GM23338 (cell line): ENCODE measurements around the gene UNC79. TPM values are rescaled to one million over a fixed set of nuclear protein-coding genes. Genes with fewer than 3 reads are reported as not detected.

Experiments
- ATAC-seq: fragments of 200-7000 bp; cut with Tn5 transposase; 3 replicates; pipeline ENCODE4 v1.9.1; 2020
- DNase-seq: peaks from one replicate; pipeline ENCODE4 v3.0.0-alpha.2; 2015; ENCODE audit warnings: low spot score
- H2AFZ ChIP-seq: fragments of 200-600 bp; sonication (generic); 2 replicates; pipeline ENCODE4 v1.8.0; 2016; ENCODE audit warnings: antibody characterized with exemption, mild to moderate bottlenecking, moderate library complexity
- H3F3A ChIP-seq: fragments of 200-600 bp; sonication (generic); replicated peaks from 2 replicates; pipeline ENCODE4 v1.8.0; 2017; ENCODE audit warnings: antibody characterized with exemption, mixed run types, low read depth
- H3K27ac ChIP-seq: fragments of 200-600 bp; sonication (generic); 2 replicates; pipeline ENCODE4 v1.6.1; 2016; ENCODE audit warnings: low read depth
- H3K27me3 ChIP-seq: fragments of 200-600 bp; sonication (generic); 2 replicates; pipeline ENCODE4 v1.8.0; 2016; ENCODE audit warnings: mild to moderate bottlenecking, mixed run types, moderate library complexity; ENCODE audit not compliant: insufficient read depth
- H3K36me3 ChIP-seq: fragments of 200-600 bp; sonication (generic); 2 replicates; pipeline ENCODE4 v1.8.0; 2016; ENCODE audit warnings: mild to moderate bottlenecking; ENCODE audit not compliant: insufficient read depth
- H3K4me1 ChIP-seq: fragments of 200-600 bp; sonication (generic); 2 replicates; pipeline ENCODE4 v1.8.0; 2016; ENCODE audit warnings: mild to moderate bottlenecking, moderate library complexity; ENCODE audit not compliant: insufficient read depth
- H3K4me2 ChIP-seq: fragments of 200-600 bp; sonication (generic); 2 replicates; pipeline ENCODE4 v1.7.1; 2017; ENCODE audit warnings: mixed run types
- H3K4me3 ChIP-seq: fragments of 200-600 bp; sonication (generic); 2 replicates; pipeline ENCODE4 v1.6.1; 2016; ENCODE audit warnings: mixed run types
- H3K79me2 ChIP-seq: fragments of 200-600 bp; sonication (generic); replicated peaks from 2 replicates; pipeline ENCODE4 v1.8.0; 2017; ENCODE audit warnings: mild to moderate bottlenecking; ENCODE audit not compliant: insufficient read depth
- H3K9me2 ChIP-seq: fragments of 200-600 bp; sonication (generic); 2 replicates; pipeline ENCODE4 v1.8.0; 2017; ENCODE audit not compliant: insufficient read depth
- H4K20me1 ChIP-seq: fragments of 200-600 bp; sonication (generic); replicated peaks from 2 replicates; pipeline ENCODE4 v1.8.0; 2017; ENCODE audit warnings: mild to moderate bottlenecking; ENCODE audit not compliant: insufficient read depth
- H3K27ac Mint-ChIP-seq: 2 replicates; pipeline ENCODE4 v1.8.0; 2020; ENCODE audit warnings: inconsistent platforms, mild to moderate bottlenecking, moderate library complexity, mixed read lengths
- H3K27me3 Mint-ChIP-seq: 3 replicates; pipeline ENCODE4 v1.8.0; 2022; ENCODE audit warnings: low read depth, mild to moderate bottlenecking, moderate library complexity, mixed read lengths, inconsistent platforms; ENCODE audit not compliant: insufficient read depth, poor library complexity
- H3K36me3 Mint-ChIP-seq: 3 replicates; pipeline ENCODE4 v1.8.0; 2021; ENCODE audit warnings: low read depth, mild to moderate bottlenecking, inconsistent platforms, moderate library complexity, mixed read lengths
- H3K4me1 Mint-ChIP-seq: 3 replicates; pipeline ENCODE4 v1.8.0; 2020; ENCODE audit warnings: mild to moderate bottlenecking, inconsistent platforms, mixed read lengths
- H3K4me3 Mint-ChIP-seq: 3 replicates; pipeline ENCODE4 v1.8.0; 2021; ENCODE audit warnings: moderate library complexity, mild to moderate bottlenecking, inconsistent platforms, mixed read lengths
- H3K9me3 Mint-ChIP-seq: 3 replicates; pipeline ENCODE4 v1.8.0; 2020; ENCODE audit warnings: moderate library complexity, mild to moderate bottlenecking, inconsistent platforms, mixed read lengths
- CREB1 ChIP-seq: fragments of 250-450 bp; sonication (Bioruptor Pico); IDR thresholded peaks from 2 replicates; pipeline ENCODE4 v1.5.0; 2020; ENCODE audit warnings: low read depth, mild to moderate bottlenecking, moderate library complexity
- CTCF ChIP-seq, 2 experiments: fragments of 200-600 bp in 1 of 2; sonication (generic) in 1 of 2; conservative IDR thresholded peaks; 2 replicates each; pipeline versions ENCODE4 v1.5.1 to v1.6.1; 2016 to 2017; ENCODE audit warnings: antibody characterized with exemption in 2 of 2, low read depth in 2 of 2, mild to moderate bottlenecking in 2 of 2, moderate library complexity in 1 of 2
- ETS1 ChIP-seq: IDR thresholded peaks from 2 replicates; pipeline ENCODE4 v1.6.1; 2016; ENCODE audit warnings: antibody characterized with exemption
- JUNB ChIP-seq: IDR thresholded peaks from one replicate; pipeline ENCODE4 v1.6.1; 2016; ENCODE audit warnings: antibody characterized with exemption; ENCODE audit not compliant: unreplicated experiment
- POLR2AphosphoS5 ChIP-seq: IDR thresholded peaks from 2 replicates; pipeline ENCODE4 v1.6.1; 2016; ENCODE audit warnings: antibody characterized with exemption, low read depth
- STAT1 ChIP-seq: IDR thresholded peaks from one replicate; pipeline ENCODE4 v1.6.1; 2016; ENCODE audit warnings: antibody characterized with exemption; ENCODE audit not compliant: unreplicated experiment
- ZNF114 ChIP-seq: fragments of 250-450 bp; sonication (Bioruptor Pico); IDR thresholded peaks from 2 replicates; pipeline ENCODE4 v1.5.0; 2020; ENCODE audit warnings: mild to moderate bottlenecking, moderate library complexity
- ZNF331 ChIP-seq: fragments of 250-450 bp; sonication (Bioruptor Pico); IDR thresholded peaks from 2 replicates; pipeline ENCODE4 v1.5.0; 2020; ENCODE audit warnings: low read depth, mild to moderate bottlenecking, moderate library complexity
- ZNF462 ChIP-seq: fragments of 250-450 bp; sonication (Bioruptor Pico); IDR thresholded peaks from 2 replicates; pipeline ENCODE4 v1.5.0; 2020; ENCODE audit warnings: mild to moderate bottlenecking, moderate library complexity
- polyA plus RNA-seq: library from polyadenylated mRNA; unstranded; fragments of >200 nt; fragmentation: Nextera tagmentation; extraction: Ambion mirVana; gene quantifications from 2 replicates; pipeline ENCODE4 v1.2.1, GENCODE V29; 2016
- total RNA-seq: library from RNA; depleted of rRNA; stranded (reverse); fragments of >200 nt; shearing (Covaris generic); gene quantifications from 2 replicates; pipeline ENCODE4 v1.2.3, GENCODE V29; 2014

Gene UNC79
- total and polyA plus RNA-seq, 2 experiments from 2014 or later, result 1.8 to 3.6 TPM

GRCh38 chr14:93454224-93454623 is 23.5 kb downstream of the UNC79 start:
- H3K27ac ChIP-seq, result no peak overlapping the region
- H3K4me3 ChIP-seq, result no peak overlapping the region
- no peaks in the 10 kb centered on the region for H4K20me1 ChIP-seq
- TF ChIP-seq STAT1, result no peak
- TF ChIP-seq ZNF331 (CRISPR knock-in tag), result no peak
- no peak for TF ChIP-seq ETS1
- no peak for TF ChIP-seq CREB1 (CRISPR knock-in tag)
- TF ChIP-seq JUNB, result no peak
- TF ChIP-seq ZNF462 (CRISPR knock-in tag), result no peak
- TF ChIP-seq ZNF114 (CRISPR knock-in tag), result no peak
- TF ChIP-seq CTCF (conservative IDR thresholded peaks at IDR 0.05; ENCODE audit: low read depth in 2 of 2), result no peak
- no peak for TF ChIP-seq POLR2AphosphoS5
- no peaks in the 10 kb centered on the region for H3K9me3 Mint-ChIP-seq
- H3K4me3 Mint-ChIP-seq, result no peak overlapping the region
- H2AFZ ChIP-seq, result no peak overlapping the region
- H3K4me1 Mint-ChIP-seq, result peaks cover 16% of the 10 kb centered on the region
- H3K4me2 ChIP-seq, result no peak overlapping the region
- no peaks in the 10 kb centered on the region for H3F3A ChIP-seq
- H3K27ac Mint-ChIP-seq, result no peak overlapping the region
- no peaks in the 10 kb centered on the region for H3K27me3 ChIP-seq
- DNase-seq (no peak), ATAC-seq (no peak)
- peaks cover 9% of the 10 kb centered on the region; the same call in 1 of the 2 replicates for H3K9me2 ChIP-seq
- H3K79me2 ChIP-seq, result no peaks in the 10 kb centered on the region
- H3K36me3 Mint-ChIP-seq, result no peaks in the 10 kb centered on the region
- H3K36me3 ChIP-seq, result no peaks in the 10 kb centered on the region
- no peaks in the 10 kb centered on the region for H3K27me3 Mint-ChIP-seq
- no peaks in the 10 kb centered on the region; the same call in 1 of the 2 replicates for H3K4me1 ChIP-seq
